HG03432 (cell line): ENCODE data around the gene MOV10L1.
"Not testable (repeated sequence)": the region's sequence is repeated elsewhere in the genome, so short reads cannot be mapped to it uniquely, and the experiment has no call there.

Source experiments
- ATAC-seq: cut with Tn5 transposase; IDR thresholded peaks from one replicate; pipeline ENCODE4 v1.9.1; 2021; ENCODE audit warnings: mild to moderate bottlenecking, moderate library complexity; ENCODE audit not compliant: unreplicated experiment

MOV10L1 gene

GRCh38 chr22:50151571-50152537 lies 62.0 kb downstream of the MOV10L1 start:
- ATAC-seq: no peak

GRCh38 chr22:50153056-50153755 lies 63.4 kb downstream of the MOV10L1 start:
- no peak for ATAC-seq

- no peak for ATAC-seq
Measured at GRCh38 chr22:50153756-50154140, 63.9 kb downstream of the MOV10L1 start.

GRCh38 chr22:50157709-50158375 lies 68.0 kb downstream of the MOV10L1 start:
- no peak for ATAC-seq

- no peak for ATAC-seq
Measured at GRCh38 chr22:50160947-50161346, 71.1 kb downstream of the MOV10L1 start.

- ATAC-seq: no peak
Measured at GRCh38 chr22:50161508-50162390, 71.9 kb downstream of the MOV10L1 start.

- no peak for ATAC-seq
Measured at GRCh38 chr22:50162391-50162956, 72.7 kb downstream of the MOV10L1 start.

GRCh38 chr22:50165436-50166123 lies 75.8 kb downstream of the MOV10L1 start:
- no peak for ATAC-seq

GRCh38 chr22:50167689-50168489 lies 78.1 kb downstream of the MOV10L1 start:
- no peak for ATAC-seq

- not testable (repeated sequence) for ATAC-seq
Measured at GRCh38 chr22:50168490-50169180, 78.8 kb downstream of the MOV10L1 start.

- ATAC-seq: no peak
Measured at GRCh38 chr22:50169181-50169759, 79.5 kb downstream of the MOV10L1 start.

- ATAC-seq: no peak
Measured at GRCh38 chr22:50169774-50170341, 80.1 kb downstream of the MOV10L1 start.

GRCh38 chr22:50170453-50171318 lies 80.9 kb downstream of the MOV10L1 start, which contains the start of gene PANX2:
PANX2 (plus strand) TSS chr22:50170731; CDS start chr22:50170731, 0 bp downstream.
- ATAC-seq: no peak

- ATAC-seq: no peak
Measured at GRCh38 chr22:50171319-50171964, 81.6 kb downstream of the MOV10L1 start.

GRCh38 chr22:50171965-50172421 lies 82.2 kb downstream of the MOV10L1 start:
- no peak for ATAC-seq
